ENCODE results near the gene CTU2.

The CTU2 gene

GRCh38 chr16:88697831-88698615 lies 8.3 kb upstream of the CTU2 start:
- no peak for DNase-seq

- no peak for DNase-seq
Observed at GRCh38 chr16:88698646-88699045, 7.7 kb upstream of the CTU2 start.

- no peak for DNase-seq
Observed at GRCh38 chr16:88699180-88699579, 7.1 kb upstream of the CTU2 start.

GRCh38 chr16:88700322-88700635 lies 6.0 kb upstream of the CTU2 start:
- no peak for DNase-seq

- no peak for DNase-seq
Observed at GRCh38 chr16:88700636-88701482, 5.4 kb upstream of the CTU2 start.

GRCh38 chr16:88701581-88702370 lies 4.5 kb upstream of the CTU2 start:
- DNase-seq: no peak

GRCh38 chr16:88702371-88703210 lies 3.7 kb upstream of the CTU2 start:
- DNase-seq: no peak

GRCh38 chr16:88703486-88704309 lies 2.6 kb upstream of the CTU2 start:
- DNase-seq: no peak

GRCh38 chr16:88705076-88705684 lies 1.1 kb upstream of the CTU2 start:
- DNase-seq: no peak

- no peak for DNase-seq
Observed at GRCh38 chr16:88705801-88706228, 488 bp upstream of the CTU2 start.

GRCh38 chr16:88706965-88707826 lies 893 bp downstream of the CTU2 start:
- DNase-seq: no peak

- no peak for DNase-seq
Observed at GRCh38 chr16:88710556-88710955, 4.3 kb downstream of the CTU2 start.

- DNase-seq: no peak
Observed at GRCh38 chr16:88711750-88712340, 5.5 kb downstream of the CTU2 start.

GRCh38 chr16:88712362-88712979 lies 6.2 kb downstream of the CTU2 start:
- DNase-seq: no peak

- DNase-seq: no peak
Observed at GRCh38 chr16:88713054-88713453, 6.8 kb downstream of the CTU2 start.

- no peak for DNase-seq
Observed at GRCh38 chr16:88713568-88714419, 7.5 kb downstream of the CTU2 start.

GRCh38 chr16:88714420-88715302 lies 8.4 kb downstream of the CTU2 start:
- no peak for DNase-seq

Data from NCI-H1105 (cell line).